HUES48 (cell line): ENCODE data around the gene GUCY1B1.
"Not testable (repeated sequence)": the region's sequence is repeated elsewhere in the genome, so short reads cannot be mapped to it uniquely, and the experiment has no call there.

Source experiments
- H3K27ac ChIP-seq: one replicate; pipeline ENCODE4 v1.7.0; 2013; ENCODE audit warnings: low read depth, low read length, inconsistent platforms
- H3K27me3 ChIP-seq: 2 replicates; pipeline ENCODE4 v1.6.1; 2013; ENCODE audit warnings: mild to moderate bottlenecking, low read length; ENCODE audit not compliant: control insufficient read depth, insufficient read depth
- H3K36me3 ChIP-seq: 2 replicates; pipeline ENCODE4 v1.6.1; 2013; ENCODE audit warnings: low read length; ENCODE audit not compliant: control insufficient read depth, insufficient read depth
- H3K4me1 ChIP-seq: 2 replicates; pipeline ENCODE4 v1.6.1; 2013; ENCODE audit warnings: mild to moderate bottlenecking, low read length; ENCODE audit not compliant: control insufficient read depth, insufficient read depth
- H3K4me3 ChIP-seq: 2 replicates; pipeline ENCODE4 v1.5.1; 2013; ENCODE audit warnings: mild to moderate bottlenecking, low read depth, low read length
- H3K9ac ChIP-seq: 2 replicates; pipeline ENCODE4 v1.6.1; 2013; ENCODE audit warnings: mild to moderate bottlenecking, low read depth, low read length, moderate library complexity
- H3K9me3 ChIP-seq: 2 replicates; pipeline ENCODE4 v1.6.1; 2013; ENCODE audit warnings: low read length; ENCODE audit not compliant: control insufficient read depth, insufficient read depth

The GUCY1B1 gene

DNA sequence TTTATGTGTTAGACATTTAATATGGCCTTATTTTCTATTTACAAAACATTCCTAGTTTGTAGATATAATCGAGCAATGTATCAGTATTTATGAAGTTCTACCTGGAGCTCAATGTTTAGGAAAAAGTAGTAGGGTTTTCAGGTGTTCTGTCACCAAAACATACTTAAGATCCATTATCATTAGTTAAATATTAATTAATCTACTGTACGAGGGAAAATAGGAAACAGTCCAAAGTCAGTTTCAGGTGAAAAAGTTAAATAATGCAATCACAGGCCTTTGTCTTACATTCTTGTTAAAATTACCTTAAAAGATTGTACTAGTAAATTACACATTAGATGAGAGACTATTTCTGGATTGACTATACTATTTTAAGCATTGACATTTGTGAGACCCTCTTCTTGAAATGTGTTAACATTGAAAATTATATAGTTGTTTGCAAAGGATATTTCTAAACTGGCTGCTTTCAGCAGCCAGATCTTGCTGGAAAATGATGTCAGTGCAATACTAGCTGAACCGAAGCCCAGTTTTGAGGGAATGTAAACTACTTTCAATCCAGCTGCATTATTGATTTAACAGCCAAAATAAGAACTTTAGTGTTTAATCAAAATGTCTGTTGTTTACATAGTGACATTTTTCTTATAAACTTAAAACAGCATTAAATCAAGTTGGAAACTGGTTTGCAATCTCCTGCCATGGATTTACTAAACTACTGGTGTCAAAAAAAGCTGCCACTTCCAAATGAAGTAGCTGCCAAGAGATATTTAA, 19.3 kb downstream of the GUCY1B1 start:
- Histone ChIP-seq H3K27ac (no peak overlapping the region), H3K36me3 (no peaks in the 10 kb centered on the region), H3K9ac (no peak overlapping the region), H3K9me3 (no peaks in the 10 kb centered on the region), H3K4me1 (peaks cover 10% of the 10 kb centered on the region; the same call in 1 of the 2 replicates), H3K4me3 (no peak overlapping the region), H3K27me3 (no peaks in the 10 kb centered on the region)

DNA sequence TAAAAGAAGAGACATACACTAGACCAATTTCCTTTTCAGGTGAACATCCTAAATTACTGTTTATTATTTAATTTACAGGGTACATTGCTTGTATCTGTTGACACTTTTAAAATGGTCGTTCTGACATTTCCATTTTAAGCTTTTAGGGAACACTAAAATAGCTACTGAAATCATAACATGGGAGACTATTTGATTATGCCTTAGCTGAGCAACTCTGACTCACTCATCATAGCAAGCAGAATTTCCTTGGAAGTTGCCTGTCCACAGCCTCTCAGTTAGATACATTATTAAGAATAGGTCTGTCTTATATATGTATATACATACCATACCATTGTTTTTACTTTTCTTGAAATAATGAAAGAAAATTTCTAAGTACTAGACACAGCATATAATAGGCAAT, 22.0 kb downstream of the GUCY1B1 start:
- no peaks in the 10 kb centered on the region for H3K9me3 ChIP-seq

DNA sequence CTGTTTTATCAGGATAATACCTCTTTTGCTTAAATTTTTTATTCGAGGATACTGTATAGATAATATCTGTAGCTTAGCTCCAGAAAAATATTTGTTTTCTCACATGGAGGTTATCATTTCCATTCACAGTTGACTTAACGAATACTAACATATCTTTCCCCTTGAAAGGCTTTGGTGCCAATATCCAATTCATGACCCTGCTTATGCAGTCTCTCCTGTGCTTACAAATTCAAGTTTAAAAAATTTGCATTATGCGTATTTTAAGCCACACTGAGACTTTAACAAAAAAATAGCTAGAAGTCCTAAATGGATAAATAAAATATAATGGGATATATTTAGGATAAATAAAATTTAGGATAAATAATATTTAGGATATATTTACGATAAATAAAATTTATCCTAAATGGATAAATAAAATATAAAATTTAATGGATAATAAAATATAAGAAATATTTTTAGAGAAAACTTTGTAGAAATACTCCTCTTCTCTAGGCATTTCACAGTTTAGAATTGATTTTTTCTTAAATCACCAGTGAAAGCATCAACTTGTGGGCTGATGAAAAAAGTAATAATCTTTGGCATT, 22.5 kb downstream of the GUCY1B1 start:
- H3K27me3 ChIP-seq: no peaks in the 10 kb centered on the region
- no peak overlapping the region for H3K4me3 ChIP-seq
- peaks cover 10% of the 10 kb centered on the region; the same call in 1 of the 2 replicates for H3K4me1 ChIP-seq
- H3K27ac ChIP-seq: no peak overlapping the region
- H3K9ac ChIP-seq: no peak overlapping the region
- H3K36me3 ChIP-seq: no peaks in the 10 kb centered on the region
- H3K9me3 ChIP-seq: no peaks in the 10 kb centered on the region

More for the DNA sequence above, 22.0 kb downstream of the GUCY1B1 start:
- peaks cover 10% of the 10 kb centered on the region; the same call in 1 of the 2 replicates for H3K4me1 ChIP-seq
- no peaks in the 10 kb centered on the region for H3K27me3 ChIP-seq
- no peak overlapping the region for H3K27ac ChIP-seq
- H3K36me3 ChIP-seq: no peaks in the 10 kb centered on the region
- H3K9ac ChIP-seq: no peak overlapping the region
- no peak overlapping the region for H3K4me3 ChIP-seq

- Histone ChIP-seq H3K9ac (no peak overlapping the region), H3K4me1 (peaks cover 7% of the 10 kb centered on the region; the same call in 1 of the 2 replicates), H3K9me3 (no peaks in the 10 kb centered on the region), H3K4me3 (no peak overlapping the region), H3K27ac (no peak overlapping the region), H3K36me3 (no peaks in the 10 kb centered on the region), H3K27me3 (no peaks in the 10 kb centered on the region)
These were observed 25.8 kb downstream of the GUCY1B1 start for GRCh38 chr4:155784637-155785036.

GRCh38 chr4:155785828-155786227, 27.0 kb downstream of the GUCY1B1 start:
- Histone ChIP-seq H3K27ac (no peak overlapping the region), H3K9ac (no peak overlapping the region)

GRCh38 chr4:155787113-155787710, 28.4 kb downstream of the GUCY1B1 start:
- no peak overlapping the region for H3K27ac ChIP-seq
- no peak overlapping the region for H3K9ac ChIP-seq
- H3K36me3 ChIP-seq: no peaks in the 10 kb centered on the region
- H3K27me3 ChIP-seq: no peaks in the 10 kb centered on the region
- no peaks in the 10 kb centered on the region for H3K9me3 ChIP-seq
- no peaks in the 10 kb centered on the region for H3K4me1 ChIP-seq
- H3K4me3 ChIP-seq: no peak overlapping the region

More at GRCh38 chr4:155785828-155786227, 27.0 kb downstream of the GUCY1B1 start:
- Histone ChIP-seq H3K27me3 (no peaks in the 10 kb centered on the region), H3K36me3 (no peaks in the 10 kb centered on the region), H3K9me3 (no peaks in the 10 kb centered on the region), H3K4me1 (peaks cover 6% of the 10 kb centered on the region; the same call in 1 of the 2 replicates), H3K4me3 (no peak overlapping the region)

- H3K27me3 ChIP-seq: no peaks in the 10 kb centered on the region
- no peak overlapping the region for H3K9ac ChIP-seq
- H3K4me3 ChIP-seq: no peak overlapping the region
- H3K36me3 ChIP-seq: no peaks in the 10 kb centered on the region
- no peak overlapping the region for H3K27ac ChIP-seq
- no peaks in the 10 kb centered on the region for H3K9me3 ChIP-seq
- no peaks in the 10 kb centered on the region for H3K4me1 ChIP-seq
These were observed 30.6 kb downstream of the GUCY1B1 start for GRCh38 chr4:155789391-155789790.

DNA sequence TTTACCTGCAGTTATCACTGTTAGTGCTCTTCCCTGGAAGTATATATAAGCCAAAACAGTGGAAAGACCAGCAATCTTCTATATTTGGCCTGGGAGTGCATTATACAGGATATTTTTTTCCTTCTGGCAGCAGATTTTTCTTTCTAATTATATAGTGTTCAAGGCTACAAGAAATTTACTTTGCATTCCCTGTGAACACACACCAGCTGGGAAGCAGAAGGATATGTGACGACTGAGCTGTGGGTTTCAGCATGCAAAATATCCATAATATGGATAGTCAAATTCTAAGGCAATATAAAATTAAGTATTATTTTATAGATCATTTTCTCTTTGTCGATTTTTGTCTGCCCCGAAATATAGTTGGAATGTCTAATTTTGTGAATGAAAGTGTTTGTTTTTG, 31.2 kb downstream of the GUCY1B1 start:
- no peaks in the 10 kb centered on the region for H3K36me3 ChIP-seq
- H3K27me3 ChIP-seq: no peaks in the 10 kb centered on the region
- no peak overlapping the region for H3K4me3 ChIP-seq
- no peaks in the 10 kb centered on the region for H3K9me3 ChIP-seq
- no peak overlapping the region for H3K27ac ChIP-seq
- H3K4me1 ChIP-seq: no peaks in the 10 kb centered on the region
- H3K9ac ChIP-seq: no peak overlapping the region

GRCh38 chr4:155794589-155795236, 35.9 kb downstream of the GUCY1B1 start:
- H3K4me3 ChIP-seq: no peak overlapping the region
- no peaks in the 10 kb centered on the region for H3K27me3 ChIP-seq
- no peaks in the 10 kb centered on the region for H3K36me3 ChIP-seq
- H3K4me1 ChIP-seq: no peaks in the 10 kb centered on the region
- no peak overlapping the region for H3K27ac ChIP-seq
- H3K9me3 ChIP-seq: no peaks in the 10 kb centered on the region
- no peak overlapping the region for H3K9ac ChIP-seq

GRCh38 chr4:155795991-155796390, 37.2 kb downstream of the GUCY1B1 start:
- Histone ChIP-seq H3K27me3 (no peaks in the 10 kb centered on the region), H3K9me3 (no peaks in the 10 kb centered on the region), H3K36me3 (no peaks in the 10 kb centered on the region), H3K27ac (no peak overlapping the region), H3K9ac (no peak overlapping the region), H3K4me1 (no peaks in the 10 kb centered on the region), H3K4me3 (no peak overlapping the region)

- H3K9ac ChIP-seq, H3K36me3 ChIP-seq, H3K27me3 ChIP-seq, H3K4me1 ChIP-seq, H3K9me3 ChIP-seq, H3K27ac ChIP-seq, H3K4me3 ChIP-seq: not testable (repeated sequence)
These were observed 38.8 kb downstream of the GUCY1B1 start for GRCh38 chr4:155797581-155797980.
